HG03060 (cell line): ENCODE measurements around the gene RPA3.
"Not testable (repeated sequence)": the region's sequence is repeated elsewhere in the genome, so short reads cannot be mapped to it uniquely, and the experiment has no call there.

ENCODE experiments used
- ATAC-seq: cut with Tn5 transposase; IDR thresholded peaks from one replicate; pipeline ENCODE4 v1.9.1; 2021; ENCODE audit warnings: low read depth, moderate number of reproducible peaks; ENCODE audit not compliant: unreplicated experiment

The RPA3 gene

GRCh38 chr7:7696458-7697119 is 21.8 kb downstream of the RPA3 start:
- no peak for ATAC-seq

- no peak for ATAC-seq
Observed at GRCh38 chr7:7695111-7695817, 23.1 kb downstream of the RPA3 start.

GRCh38 chr7:7694542-7694941 is 23.9 kb downstream of the RPA3 start:
- no peak for ATAC-seq

GRCh38 chr7:7693881-7694280 is 24.5 kb downstream of the RPA3 start:
- ATAC-seq, result no peak

- ATAC-seq, result no peak
Observed at GRCh38 chr7:7688956-7689355, 29.5 kb downstream of the RPA3 start.

GRCh38 chr7:7688310-7688709 is 30.1 kb downstream of the RPA3 start:
- ATAC-seq, result no peak

- ATAC-seq, result no peak
Observed at GRCh38 chr7:7687800-7688199, 30.6 kb downstream of the RPA3 start.

GRCh38 chr7:7686811-7687508 is 31.4 kb downstream of the RPA3 start:
- ATAC-seq, result no peak

- no peak for ATAC-seq
Observed at GRCh38 chr7:7682861-7683260, 35.5 kb downstream of the RPA3 start.

- no peak for ATAC-seq
Observed at GRCh38 chr7:7681936-7682329, 36.5 kb downstream of the RPA3 start.

- ATAC-seq, result peak; percentile 47
Observed at GRCh38 chr7:7681191-7681935, 37.0 kb downstream of the RPA3 start.

GRCh38 chr7:7679640-7680039 is 38.8 kb downstream of the RPA3 start:
- not testable (repeated sequence) for ATAC-seq

- ATAC-seq, result no peak
Observed at GRCh38 chr7:7675686-7676085, 42.7 kb downstream of the RPA3 start.

GRCh38 chr7:7673240-7673550 is 45.2 kb downstream of the RPA3 start:
- ATAC-seq, result no peak

GRCh38 chr7:7672545-7673239 is 45.7 kb downstream of the RPA3 start:
- ATAC-seq, result no peak

- ATAC-seq, result no peak
Observed at GRCh38 chr7:7671361-7671760, 47.0 kb downstream of the RPA3 start.

GRCh38 chr7:7670490-7670889 is 47.9 kb downstream of the RPA3 start:
- ATAC-seq, result no peak

GRCh38 chr7:7668706-7669105 is 49.7 kb downstream of the RPA3 start:
- no peak for ATAC-seq

- ATAC-seq, result no peak
Observed at GRCh38 chr7:7667187-7667586, 51.2 kb downstream of the RPA3 start.

GRCh38 chr7:7665031-7665430 is 53.4 kb downstream of the RPA3 start:
- no peak for ATAC-seq

- no peak for ATAC-seq
Observed at GRCh38 chr7:7664291-7664690, 54.1 kb downstream of the RPA3 start.
